T-helper 2 cell (primary cell): Measurements from ENCODE around the gene GBX1.

Experiments
- DNase-seq, 5 experiments: peaks; one replicate each; pipeline versions ENCODE4 v3.0.0 to v3.0.0-alpha.2; 2012 to 2022

Gene GBX1

GRCh38 chr7:151193203-151193978 is 25.9 kb upstream of the GBX1 start:
- no peak for DNase-seq

- no peak for DNase-seq
These were observed 24.6 kb upstream of the GBX1 start for GRCh38 chr7:151192002-151192539.

DNA sequence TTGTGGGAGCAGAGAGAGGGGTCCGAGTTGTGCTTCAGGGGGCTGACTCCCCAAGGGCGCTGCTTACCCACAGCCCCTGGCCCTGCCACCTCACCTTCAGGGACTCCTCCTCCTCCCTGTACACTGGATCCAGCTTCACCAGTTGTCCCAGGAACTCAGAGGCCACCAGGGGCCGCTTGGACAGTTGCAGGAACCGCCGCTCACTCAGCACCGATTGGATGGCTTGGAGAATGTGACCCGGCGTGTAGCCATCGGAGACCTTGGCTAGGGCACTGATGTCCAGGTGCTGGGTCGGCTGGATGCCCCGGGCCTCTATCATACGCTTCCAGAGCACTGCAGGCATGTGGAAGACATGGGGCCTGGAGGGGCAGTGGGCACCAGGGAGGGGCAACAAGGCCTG is 24.1 kb upstream of the GBX1 start:
- DNase-seq, result no peak

GRCh38 chr7:151189038-151189437 is 21.5 kb upstream of the GBX1 start:
- no peak for DNase-seq

- DNase-seq, result no peak
These were observed 20.7 kb upstream of the GBX1 start for GRCh38 chr7:151188252-151188542.

GRCh38 chr7:151187409-151188251 is 20.1 kb upstream of the GBX1 start:
- no peak for DNase-seq

DNA sequence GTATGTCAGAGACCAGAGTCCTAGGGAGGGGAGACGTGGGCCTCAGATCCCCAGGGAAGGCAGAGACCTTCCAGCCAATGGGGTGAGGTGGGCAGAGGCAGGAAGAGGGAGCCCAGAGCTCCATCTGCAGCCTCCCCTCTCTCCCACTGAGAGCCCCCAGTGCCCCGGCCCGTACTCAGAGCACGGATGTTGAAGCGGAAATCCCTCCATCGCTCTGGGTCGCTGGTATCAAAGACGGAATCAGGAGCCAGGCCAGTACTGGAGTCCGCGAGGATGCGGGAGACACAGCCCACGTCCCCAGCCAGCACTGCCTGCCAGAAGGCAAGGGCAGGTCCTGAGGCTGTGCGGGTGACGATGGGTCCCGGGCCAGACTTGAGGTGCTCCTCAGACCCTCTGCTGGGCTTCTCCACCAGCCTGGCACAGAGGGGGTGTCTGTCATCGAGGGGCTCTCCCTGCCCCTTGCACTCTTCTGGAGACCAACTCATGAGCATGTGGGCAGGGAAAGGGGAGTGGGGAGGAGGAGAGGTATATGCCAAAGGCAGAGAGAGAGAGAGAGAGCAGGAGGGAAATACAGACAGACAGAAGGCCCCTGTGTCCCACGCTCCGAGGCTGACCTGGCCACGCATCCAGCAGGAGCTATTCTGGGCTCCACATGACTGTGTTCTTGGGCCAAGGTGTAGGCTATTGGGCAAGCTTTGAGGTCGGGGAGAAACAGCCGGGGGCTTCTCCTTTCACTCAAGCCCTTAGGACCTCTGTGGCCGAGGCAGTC is 19.3 kb upstream of the GBX1 start, which contains the start of gene ASB10:
ASB10 (minus strand) TSS at position 611 of the 769 bp plus-strand sequence; CDS start at position 491, 120 bp downstream.
- no peak for DNase-seq

- DNase-seq, result no peak
These were observed 18.5 kb upstream of the GBX1 start for GRCh38 chr7:151185762-151186639.

GRCh38 chr7:151181011-151181431 is 13.5 kb upstream of the GBX1 start:
- DNase-seq, result no peak

GRCh38 chr7:151179946-151180345 is 12.5 kb upstream of the GBX1 start:
- DNase-seq, result no peak

GRCh38 chr7:151179287-151179860 is 11.9 kb upstream of the GBX1 start:
- no peak for DNase-seq

DNA sequence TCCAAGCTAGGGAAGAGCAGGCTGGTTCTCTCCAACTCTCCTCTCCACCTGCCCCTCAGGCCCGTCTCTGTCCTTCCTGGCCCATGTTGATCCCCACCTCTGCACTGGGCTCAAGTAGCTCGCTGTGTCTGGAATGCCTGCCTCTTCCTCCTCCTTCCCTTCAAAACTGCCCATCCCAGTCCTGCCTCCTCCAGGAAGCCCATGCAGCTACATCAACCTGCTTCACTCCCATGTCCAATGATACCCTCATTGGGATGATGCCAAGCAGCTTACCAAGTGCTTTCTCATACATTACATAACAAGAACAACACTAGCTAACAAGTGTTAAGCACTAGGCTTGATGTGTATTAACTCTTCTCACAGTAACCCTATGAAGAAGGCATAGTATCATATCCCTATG is 11.3 kb upstream of the GBX1 start:
- DNase-seq, result no peak

GRCh38 chr7:151178236-151178635 is 10.7 kb upstream of the GBX1 start:
- DNase-seq, result no peak

GRCh38 chr7:151177310-151177709 is 9.8 kb upstream of the GBX1 start:
- DNase-seq, result no peak

- no peak for DNase-seq
These were observed 8.9 kb upstream of the GBX1 start for GRCh38 chr7:151176401-151176800.

DNA sequence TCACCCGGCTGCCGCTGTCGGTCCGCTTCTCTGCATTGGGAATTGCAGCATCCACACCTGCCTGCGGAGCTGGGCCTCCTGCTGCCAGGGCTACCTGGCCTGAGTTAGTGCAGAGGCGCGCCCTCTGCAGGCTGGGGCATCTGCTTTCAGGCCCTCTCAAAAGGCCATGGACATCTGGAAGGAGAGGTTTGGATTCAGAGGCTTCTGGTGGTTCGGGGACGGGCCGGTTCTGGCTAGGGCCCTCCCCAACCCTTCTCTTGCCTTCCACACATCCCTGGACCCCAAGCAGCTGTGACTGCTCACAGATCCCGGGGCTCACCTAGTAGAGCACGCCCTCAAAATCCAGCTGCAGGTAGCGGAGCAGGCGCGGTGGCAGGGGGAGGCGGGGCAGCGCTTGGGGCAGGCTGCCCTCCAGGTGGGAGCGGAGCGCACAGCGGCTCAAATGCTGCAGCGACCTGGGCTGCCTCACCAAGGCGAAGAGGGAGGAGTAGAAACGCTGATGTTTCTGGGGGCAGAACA is 8.4 kb upstream of the GBX1 start:
- no peak for DNase-seq

DNA sequence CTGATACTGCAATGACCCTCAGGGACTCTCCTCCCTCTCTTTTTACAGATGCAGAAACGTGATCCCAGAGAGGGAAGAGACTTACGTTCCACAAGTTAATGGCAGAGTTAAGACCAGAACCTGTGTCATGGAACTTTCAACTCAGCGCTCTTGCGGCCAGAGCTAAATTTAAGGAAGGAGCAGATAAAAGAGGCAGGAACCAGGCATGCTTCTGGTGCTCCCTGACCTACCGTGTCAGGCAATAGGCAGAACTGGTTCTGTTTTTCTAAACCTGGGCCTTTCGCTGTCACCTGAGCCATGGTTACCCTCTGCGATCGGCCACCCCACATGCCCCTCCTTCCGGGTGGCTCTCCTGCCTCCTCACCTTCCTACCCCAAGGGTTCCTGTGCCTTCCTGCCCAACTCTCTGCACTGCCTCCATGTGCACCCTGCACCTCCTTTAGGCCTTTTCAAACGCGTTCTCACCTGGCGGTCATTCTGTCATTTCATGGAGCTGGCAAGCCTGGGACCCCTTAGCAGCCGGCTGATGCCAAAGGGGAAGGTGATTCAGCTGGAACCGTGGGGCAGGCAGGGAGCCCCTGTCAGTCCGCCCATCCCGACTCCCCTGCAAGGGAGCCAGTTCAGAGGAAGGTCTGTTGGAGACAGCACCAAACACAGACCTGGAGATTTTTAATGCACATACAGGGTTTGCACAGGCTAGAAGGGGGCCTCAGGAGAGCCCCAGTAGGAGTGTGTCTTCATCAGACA is 7.7 kb upstream of the GBX1 start:
- no peak for DNase-seq

DNA sequence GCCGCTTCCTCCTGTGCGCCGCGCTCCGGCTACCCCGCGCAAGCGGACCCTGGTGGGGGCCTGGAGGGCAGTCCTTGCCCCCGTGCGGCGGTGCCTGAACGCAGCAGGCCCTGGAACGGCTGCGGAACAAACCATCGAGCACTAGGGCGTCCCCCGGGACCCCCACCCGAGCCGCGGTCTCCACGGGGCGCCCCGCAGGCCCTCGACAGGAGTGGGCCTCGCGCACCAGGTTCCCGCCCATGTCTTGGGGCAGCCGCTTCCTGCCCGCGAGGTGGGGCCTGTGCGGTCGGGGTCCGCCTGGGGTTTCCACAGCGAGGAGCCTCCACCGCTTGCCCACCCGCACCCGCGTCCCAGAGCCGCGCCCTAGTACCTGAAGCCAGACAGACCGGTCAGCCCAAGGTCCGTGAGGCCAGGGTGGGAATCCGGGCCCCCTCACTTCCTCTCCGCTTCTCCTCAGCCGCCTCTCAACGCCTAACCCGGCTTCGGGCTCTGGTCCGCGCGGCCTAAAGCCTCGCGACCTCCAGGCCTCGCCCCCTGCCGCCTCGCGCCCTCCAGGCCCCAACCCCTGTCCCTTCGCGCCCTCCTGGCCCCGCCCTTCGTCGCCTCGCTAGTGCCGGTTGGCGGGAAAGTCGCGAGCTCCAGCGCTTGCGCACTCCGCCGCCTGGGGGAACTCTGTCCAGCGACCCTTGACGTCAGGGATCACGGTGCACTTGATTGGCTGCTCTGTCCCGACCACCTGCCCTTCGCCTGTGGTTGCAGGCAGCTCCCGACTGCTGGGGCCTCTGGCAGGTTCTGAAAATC is 7.0 kb upstream of the GBX1 start:
- peak in 3 of 5 experiments; percentile 15 to 39 (median 22) for DNase-seq

DNA sequence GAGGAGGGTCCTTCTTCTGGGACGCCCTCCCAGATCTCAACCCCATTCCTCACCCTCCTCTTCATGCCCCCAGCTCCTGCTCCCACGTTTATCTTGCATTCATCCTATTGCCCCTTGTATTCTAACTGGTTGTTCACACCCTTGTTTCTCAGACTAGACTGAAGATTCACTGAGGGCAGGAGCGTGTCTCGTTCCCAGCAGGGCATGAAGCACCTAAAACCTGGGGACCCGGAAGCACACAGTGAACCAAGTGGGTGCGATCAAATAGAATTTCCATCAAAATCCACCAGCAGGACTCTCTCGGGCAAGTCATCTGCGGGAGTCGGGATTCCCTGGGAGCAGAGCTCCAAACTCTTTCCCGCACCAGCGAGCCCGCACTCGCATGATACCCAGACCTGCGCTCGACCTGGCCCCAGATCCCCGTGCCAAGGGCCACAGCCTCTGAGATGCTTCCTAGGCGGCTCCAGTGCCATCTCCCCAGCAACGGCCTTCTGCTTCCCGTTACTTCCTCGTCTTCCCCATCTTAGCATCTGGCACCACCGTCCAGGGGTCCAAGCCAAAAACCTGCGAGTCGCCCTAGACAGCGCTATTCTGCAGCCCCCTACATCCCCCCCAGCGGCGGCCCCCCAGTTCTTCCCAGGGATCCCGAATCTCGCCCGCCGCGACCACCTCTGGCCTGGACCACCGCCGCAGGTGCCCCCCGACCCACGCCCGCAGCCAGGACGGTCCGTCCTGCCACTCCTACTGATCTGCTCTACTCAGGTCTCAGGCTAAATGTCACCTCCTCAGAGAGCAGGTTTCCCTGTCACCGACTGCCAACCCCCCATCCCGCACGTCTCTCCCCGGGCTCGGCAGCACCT is 6.1 kb upstream of the GBX1 start:
- DNase-seq, result no peak
